NCI-H2029 treated with DMSO at 0.1 percent for 48 hours (cell line): Measurements from ENCODE around the gene QTRT2.

Experiments
- DNase-seq: peaks from one replicate; lab custom pipeline; 2025; lab: John Stamatoyannopoulos, UW

The QTRT2 gene

DNA sequence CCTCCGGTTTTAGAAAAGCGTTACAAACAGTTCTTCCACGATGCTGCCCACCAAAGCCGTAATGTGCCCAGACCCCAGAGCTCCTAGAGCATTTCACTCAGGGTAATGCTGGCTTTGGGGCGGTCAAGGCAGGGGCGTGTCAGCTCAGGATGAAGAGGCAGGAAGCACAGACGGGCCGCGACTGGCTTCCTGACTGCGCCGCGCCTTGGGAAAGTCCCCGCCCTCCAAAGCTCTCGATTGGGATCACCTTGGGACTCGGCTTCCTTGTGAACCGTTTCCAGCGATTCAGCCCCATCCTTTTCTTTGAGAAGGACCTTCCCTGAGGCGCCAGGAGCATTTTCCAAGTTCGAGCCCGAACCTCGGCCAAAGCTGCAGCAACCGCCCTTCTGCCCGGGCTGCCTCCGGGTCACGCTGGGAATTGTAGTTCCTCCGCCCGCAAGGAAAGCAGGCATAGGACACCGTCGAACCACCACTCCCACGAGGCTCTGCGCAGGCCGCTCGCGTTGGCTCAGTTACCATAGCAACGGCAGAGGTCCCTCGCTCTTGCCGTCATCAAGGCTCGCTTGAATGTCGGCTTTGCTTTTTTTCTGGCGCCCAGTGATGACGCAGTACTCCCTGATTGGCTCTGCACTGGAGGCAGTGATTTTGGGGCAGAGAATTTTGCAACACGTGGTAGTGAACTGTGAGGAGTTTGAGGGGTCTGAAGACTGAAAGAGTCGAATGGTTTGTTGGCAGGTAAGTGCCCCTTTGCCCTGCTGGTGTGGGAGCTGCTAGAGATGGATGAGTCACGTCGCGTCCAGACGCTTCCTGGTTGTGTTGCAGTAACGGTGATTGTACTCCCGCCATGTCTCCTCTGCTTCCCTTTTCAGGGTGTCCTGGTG, at the start of gene QTRT2, which contains the start of gene CCDC191:
QTRT2 (plus strand) TSS at position 608 of the 881 bp plus-strand sequence. CDS start 8,521 bp downstream, outside the sequence.
CCDC191 (minus strand) TSS at position 397 of the 881 bp plus-strand sequence; CDS start at position 337, 60 bp downstream.
- DNase-seq: peak; percentile 96

DNA sequence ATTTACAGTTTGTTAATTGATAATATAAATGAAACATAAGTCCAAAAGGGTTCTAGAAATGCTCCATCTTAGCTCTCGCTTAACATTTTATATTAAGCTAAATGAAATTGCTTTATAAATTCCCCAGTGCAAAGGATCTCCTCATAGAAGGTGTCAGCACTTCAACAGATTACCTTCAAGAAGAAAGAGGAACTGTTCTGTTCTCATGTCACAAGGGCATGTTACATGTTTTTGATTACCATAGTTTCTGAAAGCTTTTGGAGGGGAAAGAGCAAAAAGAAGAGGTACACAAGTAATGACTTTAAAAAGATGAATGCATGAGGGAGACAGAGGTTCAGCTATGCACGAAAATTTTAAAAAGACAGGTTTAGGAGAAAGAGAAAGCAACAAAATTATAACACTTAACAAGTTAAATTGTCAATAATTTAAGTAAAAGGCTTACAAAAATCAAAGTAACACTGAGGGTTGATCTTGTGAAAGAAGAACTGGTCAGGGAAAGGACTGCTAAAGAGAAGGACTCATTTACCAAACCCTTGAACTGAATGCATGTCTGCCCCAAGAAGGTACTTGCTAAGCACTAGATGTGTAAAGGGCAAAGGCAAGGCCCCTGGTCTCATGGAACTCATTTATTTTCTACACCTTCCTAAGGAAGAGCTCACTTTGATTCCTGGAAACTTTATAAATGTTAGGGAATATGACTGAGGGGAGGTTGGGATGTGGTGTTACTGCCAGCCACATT, 45.3 kb upstream of the QTRT2 start:
- no peak for DNase-seq

- DNase-seq: no peak
Observed at GRCh38 chr3:114014211-114014610, 42.3 kb upstream of the QTRT2 start.

DNA sequence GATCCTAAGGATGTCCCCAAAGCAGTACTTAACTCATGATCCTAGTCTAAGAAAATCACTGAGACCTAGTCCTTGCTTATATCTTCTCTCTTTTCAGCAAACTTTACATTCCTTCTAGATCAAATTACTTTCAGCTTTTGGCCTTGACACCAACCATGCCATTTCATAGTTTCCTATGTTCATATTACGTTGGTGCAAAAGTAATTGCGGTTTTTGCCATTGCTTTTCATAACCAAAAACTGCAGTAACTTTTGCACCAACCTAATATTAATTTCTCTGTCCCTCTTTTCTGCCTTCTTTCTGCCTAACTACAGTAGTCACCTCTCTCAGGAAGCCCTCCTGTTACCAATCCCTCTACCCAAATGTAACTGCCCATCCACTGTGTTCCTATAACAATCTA, 37.1 kb upstream of the QTRT2 start:
- no peak for DNase-seq

DNA sequence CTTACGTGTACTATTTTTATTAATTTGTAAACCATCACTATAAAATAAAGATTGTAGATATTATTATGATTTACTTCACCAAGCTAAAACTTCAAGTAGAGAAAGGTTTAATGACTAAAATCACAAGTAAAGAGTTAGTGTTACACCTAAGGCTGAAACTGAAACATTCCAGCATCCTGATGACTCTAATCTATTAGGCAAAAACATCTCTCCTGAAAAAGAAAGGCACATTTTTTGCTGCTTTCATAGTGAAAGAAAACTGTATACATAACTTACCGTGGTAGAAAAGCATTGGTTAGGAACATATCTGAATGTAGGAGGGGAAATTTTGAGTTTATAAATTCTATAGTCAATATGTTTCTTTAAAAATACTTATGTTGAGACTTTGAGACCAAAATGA, 35.6 kb upstream of the QTRT2 start:
- no peak for DNase-seq

DNA sequence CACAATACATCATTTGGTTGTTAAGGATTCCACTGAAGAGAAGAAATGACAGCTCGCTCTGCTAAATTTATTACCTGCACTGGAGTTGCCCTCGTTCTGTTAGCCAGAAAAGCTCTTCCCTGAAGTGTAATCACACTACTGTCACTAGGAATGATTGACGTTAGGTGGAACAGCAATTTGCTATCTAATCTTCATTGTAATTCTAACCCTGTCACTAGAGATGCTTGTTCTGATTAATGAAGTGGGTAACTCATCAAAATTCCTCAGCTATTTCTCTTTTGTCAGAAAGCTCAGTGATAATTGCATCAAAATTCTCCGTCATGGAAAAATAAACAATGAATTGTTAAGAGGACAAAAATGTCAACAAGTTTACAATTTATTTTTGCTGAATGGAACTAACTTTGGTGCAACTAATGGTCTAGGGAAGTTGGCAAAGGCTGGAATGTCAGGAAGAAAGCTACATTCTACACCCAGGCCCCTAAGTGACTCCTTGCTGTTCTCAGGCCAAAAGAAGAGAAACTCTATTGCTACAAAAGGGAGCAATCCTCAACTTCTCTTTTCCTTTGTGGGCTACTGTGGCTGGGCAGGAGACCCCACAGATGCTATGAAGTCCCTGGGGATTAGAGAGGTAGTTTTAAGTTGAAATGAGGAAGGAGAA, 34.3 kb upstream of the QTRT2 start:
- DNase-seq: no peak

- DNase-seq: no peak
Observed at GRCh38 chr3:114025451-114025850, 31.1 kb upstream of the QTRT2 start.

GRCh38 chr3:114026331-114026730, 30.2 kb upstream of the QTRT2 start:
- no peak for DNase-seq

- no peak for DNase-seq
Observed at GRCh38 chr3:114033721-114034120, 22.8 kb upstream of the QTRT2 start.

DNA sequence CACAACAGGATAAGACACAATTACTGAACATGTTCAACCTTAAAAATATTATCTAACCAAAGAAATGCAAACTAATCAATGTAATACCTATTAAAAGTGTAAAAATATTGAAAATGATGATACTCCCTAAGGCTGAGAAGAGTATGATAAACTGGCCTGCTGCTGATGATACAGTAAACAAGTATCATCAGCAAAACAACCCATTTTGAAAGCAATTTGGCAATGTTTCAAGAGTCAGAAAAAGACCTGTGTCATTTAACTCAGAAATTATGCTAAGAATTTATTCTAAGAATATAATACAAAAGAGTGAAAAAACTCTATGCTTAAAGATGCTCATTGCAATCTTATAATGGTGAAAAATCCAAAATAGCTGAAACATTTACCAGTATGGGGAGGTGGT, 22.3 kb upstream of the QTRT2 start:
- DNase-seq: no peak

DNA sequence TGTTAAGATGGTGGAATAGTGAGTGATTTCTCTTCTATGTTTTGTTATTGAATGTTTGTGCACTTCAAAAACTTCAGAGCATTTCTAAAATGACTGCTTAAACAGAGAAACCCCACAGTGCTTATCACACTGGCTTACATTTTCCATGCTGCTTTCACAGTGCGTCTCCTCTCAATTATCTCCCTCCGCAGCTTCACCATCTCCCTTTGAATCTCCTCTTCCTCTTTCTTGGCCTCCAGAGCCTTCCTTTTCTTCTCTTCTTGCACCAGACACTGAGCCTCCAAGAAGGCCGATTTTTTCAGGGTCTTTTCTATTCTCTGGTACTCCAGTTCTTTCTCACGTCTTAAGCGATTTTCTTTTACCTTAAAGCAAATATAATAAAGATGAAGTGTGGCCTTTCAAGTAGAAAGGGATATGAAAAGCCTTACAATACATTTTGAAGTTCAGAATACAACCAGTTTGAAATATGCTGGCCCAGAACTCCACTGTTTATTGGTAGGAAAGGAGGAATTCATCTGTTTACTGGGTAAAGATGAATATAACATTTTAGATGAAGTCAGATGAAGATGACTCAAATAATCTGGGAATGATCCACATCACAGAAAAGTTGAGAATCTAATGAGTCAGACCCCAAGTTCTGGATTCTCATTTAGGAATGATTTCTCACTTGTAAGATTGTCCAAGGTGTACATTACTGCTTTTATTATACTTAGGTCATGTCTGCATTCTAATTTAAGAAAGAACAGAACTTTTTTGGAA, 21.6 kb upstream of the QTRT2 start:
- DNase-seq: no peak

GRCh38 chr3:114035896-114036295, 20.6 kb upstream of the QTRT2 start:
- no peak for DNase-seq

GRCh38 chr3:114043205-114043604, 13.3 kb upstream of the QTRT2 start:
- no peak for DNase-seq

GRCh38 chr3:114052216-114052615, 4.3 kb upstream of the QTRT2 start:
- DNase-seq: no peak

GRCh38 chr3:114057011-114057347, 442 bp downstream of the QTRT2 start:
- no peak for DNase-seq

- no peak for DNase-seq
Observed at GRCh38 chr3:114058646-114059045, 2.1 kb downstream of the QTRT2 start.

DNA sequence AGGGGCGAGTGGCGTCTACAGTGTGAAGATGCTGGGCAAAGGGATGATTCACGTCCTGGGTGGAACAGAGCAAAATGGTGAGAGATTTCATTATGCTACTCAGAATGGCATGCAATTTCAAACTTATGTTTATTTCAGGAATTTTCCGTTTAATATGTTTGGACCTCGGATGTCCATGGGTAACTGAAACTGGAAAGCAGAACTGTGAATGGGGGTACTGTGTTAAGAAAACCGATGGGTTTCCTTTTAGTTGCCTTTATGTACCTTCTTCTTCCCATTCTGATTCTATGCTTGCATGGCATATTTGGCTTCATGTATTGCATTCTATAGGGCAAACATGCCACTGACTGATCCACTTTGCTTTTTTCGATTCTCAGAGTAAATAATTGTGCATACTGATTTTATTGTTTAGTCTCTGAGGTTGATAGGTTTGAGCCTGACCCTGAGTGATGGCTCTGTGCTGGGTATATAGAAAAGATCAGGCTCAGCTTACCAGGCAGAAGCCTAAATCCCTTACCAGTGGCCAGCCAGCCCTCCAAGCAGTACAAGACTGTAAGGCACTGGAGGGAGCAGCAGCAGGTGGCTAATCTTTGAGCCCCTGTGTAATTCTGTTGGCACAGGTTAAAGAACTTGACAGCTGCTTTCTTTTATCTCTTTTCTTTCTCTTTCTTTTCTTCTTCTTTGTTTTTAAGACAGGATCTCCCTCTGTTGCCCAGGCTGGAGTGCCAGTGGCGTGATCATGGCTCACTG, 4.5 kb downstream of the QTRT2 start:
- DNase-seq: no peak

GRCh38 chr3:114067804-114068203, 11.3 kb downstream of the QTRT2 start:
- DNase-seq: no peak

GRCh38 chr3:114068336-114068735, 11.8 kb downstream of the QTRT2 start:
- DNase-seq: no peak

GRCh38 chr3:114071786-114072185, 15.2 kb downstream of the QTRT2 start:
- no peak for DNase-seq

GRCh38 chr3:114076711-114077110, 20.2 kb downstream of the QTRT2 start:
- no peak for DNase-seq
